K562 (cell line): ENCODE measurements around the gene SMG6.

Source experiments
- CTCF ChIP-seq, 3 experiments: IDR thresholded peaks in 2 of 3; conservative IDR thresholded peaks in 1 of 3; 2 replicates each; pipeline ENCODE4 v1.5.1; 2011 to 2012; ENCODE audit warnings: low read length in 3 of 3, mild to moderate bottlenecking in 3 of 3, control low read depth in 2 of 3, improper control_type of control experiment in 1 of 3, inconsistent platforms in 1 of 3, low read depth in 1 of 3, mixed read lengths in 1 of 3, moderate library complexity in 1 of 3; ENCODE audit not compliant: insufficient read depth in 2 of 3
- EP300 ChIP-seq: IDR thresholded peaks from 2 replicates; pipeline ENCODE4 v1.6.1; 2012; ENCODE audit warnings: low read length, improper control_type of control experiment
- EZH2 ChIP-seq: IDR thresholded peaks from 2 replicates; pipeline ENCODE4 v1.6.1; 2012; ENCODE audit warnings: low read depth, mild to moderate bottlenecking, inconsistent platforms, low read length, borderline replicate concordance
- JUN ChIP-seq, 2 experiments: sonication (generic) in 1 of 2; formaldehyde crosslinking in 1 of 2; IDR thresholded peaks; 2 replicates each; pipeline versions ENCODE4 v1.6.1 to v1.8.0; 2012 to 2022; ENCODE audit warnings: borderline replicate concordance in 2 of 2, mild to moderate bottlenecking in 2 of 2, improper control_type of control experiment in 1 of 2, low read depth in 1 of 2, low read length in 1 of 2, missing genetic modification reagents in 1 of 2
- MLX ChIP-seq, 2 experiments: fragments of 450-650 bp in 1 of 2; sonication (generic) in 1 of 2; formaldehyde crosslinking; conservative IDR thresholded peaks; 2 replicates each; pipeline versions ENCODE4 v1.4.0 to v1.8.1; 2020 to 2022; ENCODE audit warnings: mild to moderate bottlenecking in 1 of 2, missing genetic modification reagents in 1 of 2
- POLR2A ChIP-seq: fragments of 450-650 bp; conservative IDR thresholded peaks from 2 replicates; pipeline ENCODE4 v1.6.1; 2016
- RBBP5 ChIP-seq: fragments of 200-600 bp; sonication (generic); IDR thresholded peaks from 2 replicates; pipeline ENCODE4 v1.6.1; 2012; ENCODE audit warnings: borderline replicate concordance, mild to moderate bottlenecking, low read length, control low read depth, inconsistent platforms; ENCODE audit not compliant: insufficient read depth, poor library complexity, severe bottlenecking
- REST ChIP-seq, 2 experiments: fragments of 450-650 bp; formaldehyde crosslinking in 1 of 2; IDR thresholded peaks; 2 replicates each; pipeline versions ENCODE4 v1.4.0 to v1.6.1; 2014 to 2020; ENCODE audit warnings: mild to moderate bottlenecking in 2 of 2, borderline replicate concordance in 1 of 2, low read depth in 1 of 2
- RFX5 ChIP-seq: IDR thresholded peaks from 2 replicates; pipeline ENCODE4 v1.6.1; 2011; ENCODE audit warnings: low read depth, mild to moderate bottlenecking, improper control_type of control experiment, low read length
- SP1 ChIP-seq: sonication (generic); formaldehyde crosslinking; IDR thresholded peaks from 2 replicates; pipeline ENCODE4 v1.8.1; 2022; ENCODE audit warnings: mild to moderate bottlenecking, missing genetic modification reagents
- ZBTB8A ChIP-seq: fragments of 450-650 bp; IDR thresholded peaks from 2 replicates; pipeline ENCODE4 v1.6.1; 2018; ENCODE audit warnings: mild to moderate bottlenecking, moderate library complexity; ENCODE audit not compliant: partially characterized antibody
- ZNF12 ChIP-seq: sonication (generic); formaldehyde crosslinking; IDR thresholded peaks from 2 replicates; pipeline ENCODE4 v1.4.0; 2020; ENCODE audit warnings: mild to moderate bottlenecking, missing genetic modification reagents

GRCh38 chr17:2158396-2158780 is 145.2 kb downstream of the SMG6 start:
- no peak for TF ChIP-seq EZH2
- TF ChIP-seq POLR2A = no peak
- TF ChIP-seq MLX (CRISPR knock-in tag; conservative IDR thresholded peaks at IDR 0.05) = no peak
- TF ChIP-seq ZNF12 (CRISPR knock-in tag) = no peak
- TF ChIP-seq CTCF (IDR thresholded peaks at IDR 0.05 in 2 of 3, conservative IDR thresholded peaks at IDR 0.05 in 1 of 3; ENCODE audit: insufficient read depth in 2 of 3, low read depth in 1 of 3, low read length in 3 of 3) = no peak
- no peak for TF ChIP-seq RBBP5
- TF ChIP-seq EP300 = no peak
- no peak for TF ChIP-seq SP1 (CRISPR knock-in tag)
- no peak for TF ChIP-seq JUN (IDR thresholded peaks at IDR 0.05; ENCODE audit: borderline replicate concordance, low read depth, low read length)
- no peak for TF ChIP-seq JUN (CRISPR knock-in tag; IDR thresholded peaks at IDR 0.05; ENCODE audit: borderline replicate concordance)
- no peak for TF ChIP-seq ZBTB8A
- no peak for TF ChIP-seq RFX5
- no peak for TF ChIP-seq REST (IDR thresholded peaks at IDR 0.05; ENCODE audit: borderline replicate concordance)
- TF ChIP-seq REST (CRISPR knock-in tag; IDR thresholded peaks at IDR 0.05; ENCODE audit: low read depth) = no peak
